ENCODE measurements around the gene GHDC.
"Not testable (repeated sequence)": the region's sequence is repeated elsewhere in the genome, so short reads cannot be mapped to it uniquely, and the experiment has no call there.

GHDC gene

GRCh38 chr17:42146911-42147607 lies 47.2 kb downstream of the GHDC start:
- WGBS, 2 experiments (ENCODE audit: insufficient coverage in 2 of 2): 93 to 95% methylated on average over 6 to 13 of the region's 13 CpGs

GRCh38 chr17:42143138-42143537 lies 51.2 kb downstream of the GHDC start:
- peaks cover 63% of the 10 kb centered on the region for H3K36me3 ChIP-seq (ENCODE audit: control insufficient read depth, insufficient read depth, low read length)
- WGBS, 2 experiments (ENCODE audit: insufficient coverage in 2 of 2): 95 to 96% methylated on average over 4 of the region's 4 CpGs
- not testable (repeated sequence) for H3K4me3 ChIP-seq (ENCODE audit: extremely low read depth, insufficient read depth, low read length, poor library complexity, severe bottlenecking); H3K9me3 ChIP-seq (ENCODE audit: control insufficient read depth, low read length); H3K27ac ChIP-seq (ENCODE audit: low read depth, low read length, severe bottlenecking)
- peaks cover 12% of the 10 kb centered on the region for H3K4me1 ChIP-seq (ENCODE audit: control insufficient read depth, insufficient read depth, low read length, poor library complexity, severe bottlenecking)

More at GRCh38 chr17:42146911-42147607, 47.2 kb downstream of the GHDC start:
- H3K36me3 ChIP-seq (ENCODE audit: control insufficient read depth, insufficient read depth, low read length): peaks cover 74% of the 10 kb centered on the region
- H3K9me3 ChIP-seq (ENCODE audit: control insufficient read depth, low read length): no peaks in the 10 kb centered on the region
- H3K27ac ChIP-seq (ENCODE audit: low read depth, low read length, severe bottlenecking): no peak overlapping the region
- no peak overlapping the region for H3K4me3 ChIP-seq (ENCODE audit: extremely low read depth, insufficient read depth, low read length, poor library complexity, severe bottlenecking)
- peaks cover 11% of the 10 kb centered on the region for H3K4me1 ChIP-seq (ENCODE audit: control insufficient read depth, insufficient read depth, low read length, poor library complexity, severe bottlenecking)

- H3K4me1 ChIP-seq (ENCODE audit: control insufficient read depth, insufficient read depth, low read length, poor library complexity, severe bottlenecking): peaks cover 12% of the 10 kb centered on the region
- WGBS, 2 experiments (ENCODE audit: insufficient coverage in 2 of 2): 81 to 99% methylated on average over 7 of the region's 7 CpGs
- H3K9me3 ChIP-seq (ENCODE audit: control insufficient read depth, low read length): no peaks in the 10 kb centered on the region
- H3K27ac ChIP-seq (ENCODE audit: low read depth, low read length, severe bottlenecking): peak overlapping the region; percentile 26
- peaks cover 66% of the 10 kb centered on the region for H3K36me3 ChIP-seq (ENCODE audit: control insufficient read depth, insufficient read depth, low read length)
- no peak overlapping the region for H3K4me3 ChIP-seq (ENCODE audit: extremely low read depth, insufficient read depth, low read length, poor library complexity, severe bottlenecking)
Observed at GRCh38 chr17:42142371-42142896, 51.9 kb downstream of the GHDC start.

- 97 to 99% methylated on average over 6 to 8 of the region's 8 CpGs for WGBS, 2 experiments (ENCODE audit: insufficient coverage in 2 of 2)
- Histone ChIP-seq H3K4me3 (ENCODE audit: extremely low read depth, insufficient read depth, low read length, poor library complexity, severe bottlenecking) (no peak overlapping the region), H3K4me1 (ENCODE audit: control insufficient read depth, insufficient read depth, low read length, poor library complexity, severe bottlenecking) (peaks cover 12% of the 10 kb centered on the region), H3K36me3 (ENCODE audit: control insufficient read depth, insufficient read depth, low read length) (peaks cover 67% of the 10 kb centered on the region), H3K27ac (ENCODE audit: low read depth, low read length, severe bottlenecking) (no peak overlapping the region), H3K9me3 (ENCODE audit: control insufficient read depth, low read length) (no peaks in the 10 kb centered on the region)
Observed at GRCh38 chr17:42141382-42141781, 52.9 kb downstream of the GHDC start.

- not testable (repeated sequence) for H3K4me3 ChIP-seq (ENCODE audit: extremely low read depth, insufficient read depth, low read length, poor library complexity, severe bottlenecking); H3K27ac ChIP-seq (ENCODE audit: low read depth, low read length, severe bottlenecking); H3K9me3 ChIP-seq (ENCODE audit: control insufficient read depth, low read length)
- WGBS, 2 experiments (ENCODE audit: insufficient coverage in 2 of 2): 87 to 93% methylated on average over 2 to 6 of the region's 7 CpGs
- peaks cover 67% of the 10 kb centered on the region for H3K36me3 ChIP-seq (ENCODE audit: control insufficient read depth, insufficient read depth, low read length)
- H3K4me1 ChIP-seq (ENCODE audit: control insufficient read depth, insufficient read depth, low read length, poor library complexity, severe bottlenecking): peaks cover 19% of the 10 kb centered on the region
Observed at GRCh38 chr17:42140690-42141089, 53.6 kb downstream of the GHDC start.

Data from mesodermal cell (in vitro differentiated cells).